CD4-positive, alpha-beta T cell treated with Interferon alpha-2 for 1 hour (primary cell): ENCODE data around the gene FLNB.

Experiments
- DNase-seq, 2 donors: peaks; one replicate each; pipeline ENCODE4 v3.0.0-alpha.2; 2020 to 2022

Gene FLNB

DNA sequence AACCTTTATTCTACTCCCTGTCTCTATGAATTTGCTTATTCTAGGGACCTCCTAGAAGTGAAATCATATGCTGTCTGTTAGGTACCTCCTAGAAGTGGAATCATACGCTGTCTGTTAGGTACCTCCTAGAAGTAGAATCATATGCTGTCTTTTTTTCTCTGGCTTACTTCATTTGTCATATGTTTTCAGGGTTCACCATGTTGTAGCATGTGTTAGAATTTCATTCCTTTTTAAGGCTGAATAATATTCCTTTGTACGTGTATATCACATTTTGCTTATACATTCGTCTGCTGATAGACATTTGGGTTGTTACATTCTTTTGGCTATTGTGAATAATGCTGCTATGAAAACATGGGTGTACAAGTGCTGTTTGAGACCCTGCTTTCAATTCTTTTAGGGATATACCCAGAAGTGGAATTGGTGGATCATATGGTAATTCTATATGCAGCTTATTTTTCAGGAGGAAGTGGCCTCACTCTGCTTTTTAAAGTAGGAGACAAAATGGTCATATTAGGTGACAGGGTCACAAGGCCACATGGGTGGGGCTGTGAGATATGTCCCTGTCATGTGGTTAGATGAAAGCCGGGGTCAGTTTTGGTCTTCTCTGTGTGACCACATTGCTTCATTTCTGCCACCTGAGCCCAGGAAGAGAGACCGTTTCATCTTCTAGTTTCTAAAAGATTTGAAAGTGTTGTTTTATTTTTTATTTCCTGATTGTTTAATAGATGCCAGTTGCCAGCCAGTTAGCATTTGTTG is 76.7 kb downstream of the FLNB start:
- DNase-seq, result no peak

DNA sequence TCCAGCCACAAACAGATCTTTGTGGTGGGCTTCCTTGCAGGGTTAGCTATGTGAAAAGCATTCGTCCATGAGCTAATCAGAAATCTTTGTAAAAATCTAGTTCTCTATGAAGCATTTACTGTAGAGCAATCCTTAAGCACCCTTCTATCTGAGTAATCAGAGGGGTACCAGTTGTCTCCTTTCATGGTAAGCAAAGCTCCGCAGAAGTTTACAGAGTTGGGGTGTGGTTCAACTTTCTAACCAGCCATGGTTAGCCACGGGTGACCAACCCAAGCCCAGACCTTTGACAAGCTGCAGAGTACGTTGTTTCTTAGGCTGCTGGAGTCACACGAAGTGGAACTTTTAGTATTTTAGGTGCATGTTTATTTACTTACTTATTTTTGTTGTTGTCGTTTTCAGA is 77.4 kb downstream of the FLNB start:
- no peak for DNase-seq

DNA sequence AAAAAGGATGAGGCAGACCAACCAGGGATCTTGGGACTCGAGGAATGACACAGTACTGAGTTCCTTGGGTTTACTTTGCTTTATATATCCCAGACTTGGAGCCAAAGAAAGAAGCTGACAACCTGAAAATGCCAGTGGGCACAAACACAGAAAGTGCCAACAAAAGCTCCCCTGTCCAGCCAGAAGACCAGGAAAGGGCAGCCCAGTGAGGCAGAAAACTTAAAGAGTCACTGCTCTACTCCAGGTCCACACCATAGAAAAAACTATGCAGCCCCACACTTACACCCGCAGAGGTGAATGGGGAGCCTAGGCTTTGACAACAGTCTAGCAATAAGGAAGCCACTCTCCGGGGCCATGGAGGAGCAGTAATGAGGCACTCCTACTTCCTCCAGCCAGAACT is 80.3 kb downstream of the FLNB start:
- DNase-seq, result no peak

DNA sequence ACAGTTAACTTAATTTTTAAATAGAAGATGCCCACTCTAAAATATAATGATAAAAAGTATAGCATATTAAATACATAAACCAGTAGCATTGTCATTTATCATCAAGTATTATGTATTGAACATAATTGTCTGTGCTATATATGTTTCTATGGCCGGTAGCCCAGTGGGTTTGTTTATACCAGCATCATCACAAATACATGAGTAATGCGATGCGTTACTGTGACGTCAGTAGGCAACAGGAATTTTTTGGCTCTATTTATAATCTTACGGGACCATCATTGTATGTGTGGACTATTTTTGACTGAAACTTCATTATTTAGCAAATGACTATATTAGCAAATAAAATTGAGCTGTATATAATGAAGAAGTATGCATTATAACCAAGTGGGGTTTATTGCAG is 82.1 kb downstream of the FLNB start:
- no peak for DNase-seq

DNA sequence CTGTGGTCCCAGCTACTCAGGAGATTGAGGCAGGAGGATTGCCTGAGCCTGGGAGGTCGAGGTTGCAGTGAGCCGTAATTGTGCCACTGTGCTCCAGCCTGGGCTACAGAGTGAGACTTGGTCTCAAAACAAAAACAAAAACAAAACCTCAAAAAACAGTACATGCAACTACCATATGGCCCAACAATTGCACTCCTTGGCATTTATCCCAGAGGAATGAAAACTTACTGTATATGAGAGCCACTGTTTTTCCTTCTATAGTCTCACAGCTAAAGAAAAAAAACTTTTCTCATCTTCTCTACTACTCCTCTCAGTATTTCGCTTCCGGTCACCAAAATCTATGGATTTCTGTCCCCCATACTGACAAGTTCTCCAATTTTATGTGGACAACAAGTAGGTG is 84.3 kb downstream of the FLNB start:
- no peak for DNase-seq

DNA sequence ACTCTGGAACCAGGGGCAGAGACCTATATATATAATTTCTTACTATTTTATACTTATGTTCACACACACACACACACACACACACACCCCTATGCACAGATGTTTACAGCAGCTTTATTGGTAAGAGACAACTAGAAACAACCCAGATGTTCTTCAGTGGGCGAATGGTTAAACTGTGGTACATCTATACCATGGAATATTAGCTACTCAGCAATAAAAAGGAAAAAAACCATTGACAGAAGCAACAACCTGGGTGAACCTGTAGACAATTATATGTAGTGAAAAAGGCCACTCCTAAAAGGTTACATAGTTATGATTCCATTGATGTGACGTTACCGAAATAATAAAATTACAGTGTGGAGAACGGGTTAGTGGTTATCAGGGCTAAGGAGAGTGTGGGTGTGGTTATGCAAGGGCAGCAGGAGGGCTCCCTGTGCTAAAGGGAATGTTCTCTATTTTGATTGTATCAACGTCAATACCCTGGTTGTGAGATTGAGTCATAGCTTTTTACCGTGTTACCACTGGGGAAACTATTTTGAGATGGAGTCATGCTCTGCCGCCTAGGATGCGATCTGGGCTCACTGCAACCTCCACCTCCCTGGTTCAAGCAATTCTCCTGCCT is 85.5 kb downstream of the FLNB start:
- no peak for DNase-seq

DNA sequence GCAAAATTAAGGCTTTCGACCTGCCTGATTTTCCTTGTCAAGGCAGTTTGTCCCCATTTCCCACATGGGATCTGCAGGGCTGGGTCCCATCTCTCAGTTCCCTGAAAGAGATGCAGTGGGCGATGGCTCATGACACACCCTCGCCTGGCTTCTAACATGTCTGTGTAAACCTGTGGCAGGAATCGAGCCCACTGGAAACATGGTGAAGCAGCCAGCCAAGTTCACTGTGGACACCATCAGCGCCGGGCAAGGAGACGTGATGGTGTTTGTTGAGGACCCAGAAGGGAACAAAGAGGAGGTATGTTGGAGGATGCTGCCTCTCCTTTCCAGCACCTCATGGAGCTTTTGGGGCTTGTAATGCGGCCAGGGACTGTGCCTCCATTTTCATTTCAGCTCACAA is 86.4 kb downstream of the FLNB start:
- DNase-seq, result no peak

DNA sequence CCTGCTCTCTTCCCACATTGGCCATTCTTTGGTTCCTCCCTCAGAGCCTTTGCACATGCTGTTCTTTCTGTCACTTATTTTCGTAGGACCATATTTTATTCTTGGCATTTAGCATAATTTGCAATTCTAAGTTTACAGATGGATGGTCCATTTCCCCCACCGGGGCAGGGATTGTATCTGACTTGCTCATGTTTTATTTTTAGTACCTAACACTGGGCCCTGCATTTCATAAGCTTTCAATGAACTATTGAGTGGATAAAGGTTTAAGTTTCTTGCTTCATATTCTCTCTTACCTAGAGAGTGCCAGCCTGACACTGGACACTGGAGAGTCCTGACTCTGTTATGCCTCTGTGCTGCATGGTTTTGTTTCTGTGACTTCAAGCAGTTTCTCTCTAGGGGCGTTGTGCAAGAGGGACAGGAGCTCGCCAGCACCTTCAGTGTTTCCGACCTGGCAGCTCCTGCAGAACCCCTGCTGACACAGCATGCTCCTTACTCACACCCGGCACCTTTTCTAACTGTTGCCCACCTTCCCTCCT is 87.4 kb downstream of the FLNB start:
- no peak for DNase-seq

DNA sequence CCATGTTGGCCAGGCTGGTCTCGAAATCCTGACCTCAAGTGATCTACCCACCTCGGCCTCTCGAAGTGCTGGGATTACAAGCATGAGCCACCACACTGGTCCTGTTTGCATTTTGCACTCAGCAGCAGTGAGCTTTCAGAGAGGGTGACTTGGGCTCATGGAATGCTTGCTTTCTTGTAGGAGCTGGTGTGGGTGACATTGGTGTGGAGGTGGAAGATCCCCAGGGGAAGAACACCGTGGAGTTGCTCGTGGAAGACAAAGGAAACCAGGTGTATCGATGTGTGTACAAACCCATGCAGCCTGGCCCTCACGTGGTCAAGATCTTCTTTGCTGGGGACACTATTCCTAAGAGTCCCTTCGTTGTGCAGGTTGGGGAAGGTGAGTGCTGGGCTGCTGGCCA is 90.3 kb downstream of the FLNB start:
- no peak for DNase-seq

DNA sequence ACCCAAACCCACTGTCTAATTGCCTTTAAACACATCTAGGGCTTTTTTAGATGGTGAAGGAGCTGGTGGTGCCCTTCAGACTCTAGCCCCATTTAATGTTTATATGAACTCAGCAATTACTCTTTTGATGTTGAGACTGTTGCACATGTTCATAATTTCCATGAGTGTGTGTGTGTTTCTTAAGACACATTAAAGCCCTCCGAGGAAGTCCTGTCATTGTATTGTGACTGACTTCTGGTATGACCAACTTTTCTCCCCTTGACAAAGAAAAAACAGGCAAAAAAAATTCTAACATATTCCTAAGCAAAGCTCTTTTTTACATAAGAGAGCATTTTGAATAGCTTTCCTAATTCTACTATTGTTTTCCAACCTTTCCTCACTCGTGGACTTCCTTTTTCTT is 91.6 kb downstream of the FLNB start:
- DNase-seq, result no peak

DNA sequence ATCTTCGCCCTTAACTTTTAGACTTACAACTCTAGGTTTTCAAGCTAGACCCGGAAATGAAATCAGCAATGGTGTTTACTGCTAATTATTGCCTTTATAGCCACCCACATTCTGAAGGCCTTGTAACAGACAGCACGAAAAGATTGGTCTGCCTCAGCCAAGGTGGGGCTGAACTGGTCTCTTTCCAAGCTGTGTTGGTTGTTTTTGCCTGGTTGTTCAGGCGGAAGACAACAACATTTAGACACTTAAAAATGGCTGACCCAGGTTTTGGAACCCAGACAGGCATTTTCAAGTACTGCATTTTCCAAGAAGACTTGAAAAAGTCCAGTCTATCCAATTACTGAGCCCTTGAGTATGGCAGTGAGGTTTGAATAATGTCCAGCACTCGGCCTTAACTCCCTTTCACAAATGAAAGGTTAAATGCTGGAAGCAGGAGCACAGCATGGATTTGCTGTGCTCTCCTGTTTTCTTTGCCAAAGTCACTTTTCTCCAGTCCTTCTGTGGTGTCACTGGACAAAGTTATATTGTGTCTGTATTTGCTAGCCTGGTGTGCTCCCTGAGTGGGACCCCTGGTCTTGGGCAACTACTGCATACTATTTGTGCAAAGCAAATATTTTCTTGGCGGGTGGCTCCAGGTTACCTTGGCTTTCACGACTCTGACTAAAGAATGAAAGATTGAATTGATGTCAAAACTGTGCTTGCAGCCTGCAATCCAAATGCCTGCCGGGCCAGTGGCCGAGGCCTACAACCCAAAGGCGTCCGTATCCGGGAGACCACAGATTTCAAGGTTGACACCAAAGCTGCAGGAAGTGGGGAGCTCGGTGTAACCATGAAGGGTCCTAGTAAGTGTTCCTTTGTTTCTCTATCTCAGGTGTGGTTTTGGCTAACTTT is 93.5 kb downstream of the FLNB start:
- no peak for DNase-seq

DNA sequence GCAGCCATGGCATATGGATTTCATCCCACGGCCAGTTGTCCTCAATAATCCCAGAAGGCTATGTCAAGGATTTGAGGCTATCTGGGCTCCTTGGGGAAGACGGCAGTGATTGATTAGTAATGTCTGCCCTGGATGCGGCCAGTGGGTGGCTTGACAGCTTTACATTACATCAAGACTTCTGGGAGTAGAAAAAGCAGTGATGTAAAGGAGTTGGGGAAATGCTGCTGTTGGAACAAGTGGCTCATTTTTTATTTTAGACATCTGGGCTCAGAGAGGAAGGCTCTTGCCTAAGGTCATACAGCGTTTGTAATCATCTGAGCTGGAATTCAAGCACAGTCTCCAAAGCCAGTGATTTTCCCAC is 94.1 kb downstream of the FLNB start:
- no peak for DNase-seq

DNA sequence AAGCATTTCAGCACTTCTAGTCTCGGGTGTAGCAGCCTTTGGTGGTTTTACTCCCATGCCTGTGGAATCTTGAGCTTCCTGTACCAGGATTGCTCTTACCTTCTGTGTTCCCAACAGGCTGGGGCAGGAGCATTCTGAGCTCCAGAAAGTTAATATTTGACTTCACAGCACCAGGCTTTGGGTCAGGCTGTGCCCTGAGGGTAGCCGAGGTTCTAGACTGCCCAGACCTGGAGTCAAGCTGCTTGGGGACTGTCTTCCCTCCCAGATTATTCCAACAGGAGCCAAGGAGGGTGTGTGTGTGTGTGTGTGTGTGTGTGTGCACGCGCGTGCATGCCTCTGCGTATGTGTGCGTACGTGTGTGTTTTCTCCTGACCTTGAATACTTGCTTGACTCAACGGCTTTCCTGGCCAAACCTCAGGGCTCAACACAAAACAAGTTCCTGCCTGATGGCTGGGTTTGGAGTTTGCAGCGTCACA is 94.8 kb downstream of the FLNB start:
- DNase-seq, result no peak

DNA sequence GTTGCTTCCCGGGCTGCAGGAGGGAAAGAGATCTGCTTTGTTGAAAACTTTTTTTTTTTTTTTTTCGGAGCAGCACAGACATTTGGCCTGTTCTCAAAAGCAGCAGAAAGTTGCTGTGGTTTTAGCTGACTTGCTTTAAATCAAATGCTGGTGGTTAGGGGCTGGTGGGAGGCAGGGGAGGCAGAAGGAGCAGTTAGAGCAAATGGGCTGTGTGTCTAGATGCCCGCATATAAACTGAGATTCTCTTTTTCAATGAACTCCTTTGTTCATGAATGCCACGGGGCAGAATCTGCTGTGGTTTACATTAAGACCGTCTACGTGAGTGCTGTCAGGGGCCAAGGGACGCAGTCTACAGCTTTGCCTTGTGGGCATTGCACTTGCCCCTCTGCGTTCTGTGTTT is 95.9 kb downstream of the FLNB start:
- no peak for DNase-seq

DNA sequence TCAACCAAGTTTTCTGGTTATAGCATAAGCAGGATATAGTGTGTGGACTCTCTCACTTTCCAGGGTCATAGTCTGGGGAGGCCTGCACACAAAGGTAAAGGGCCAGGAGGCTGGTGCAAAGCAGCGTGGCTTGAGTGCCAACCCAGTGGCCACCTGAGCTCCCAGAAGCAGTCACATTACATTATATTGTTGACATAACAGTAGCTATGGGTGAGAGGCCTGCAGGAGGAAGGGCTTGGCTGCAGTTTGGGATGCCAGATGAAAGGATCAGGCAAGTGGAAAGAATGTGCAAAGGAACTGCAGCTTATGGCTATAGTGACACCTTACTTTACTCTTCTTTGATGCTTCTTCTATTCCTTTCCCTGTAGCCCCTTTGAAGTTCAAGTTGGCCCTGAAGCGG is 96.5 kb downstream of the FLNB start:
- no peak for DNase-seq

DNA sequence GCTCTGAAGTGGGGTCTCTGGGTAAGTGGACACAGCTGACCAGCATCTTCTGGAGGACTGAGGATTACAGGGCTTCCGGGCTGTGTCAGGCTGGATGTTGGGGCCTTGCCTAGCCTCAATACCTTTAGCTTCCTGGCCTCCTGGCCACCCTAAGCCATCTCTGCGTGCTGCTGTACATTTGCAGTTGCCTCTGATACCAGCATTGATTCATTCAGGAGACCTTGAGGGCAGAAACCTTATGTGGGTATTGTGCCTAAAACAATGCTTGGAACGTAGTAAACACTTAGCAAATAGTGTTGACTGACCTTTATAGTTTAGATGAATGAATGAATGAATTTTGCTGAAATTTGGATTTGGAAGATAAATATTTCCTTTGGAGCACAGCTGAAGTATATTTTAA is 97.0 kb downstream of the FLNB start:
- DNase-seq, result no peak

DNA sequence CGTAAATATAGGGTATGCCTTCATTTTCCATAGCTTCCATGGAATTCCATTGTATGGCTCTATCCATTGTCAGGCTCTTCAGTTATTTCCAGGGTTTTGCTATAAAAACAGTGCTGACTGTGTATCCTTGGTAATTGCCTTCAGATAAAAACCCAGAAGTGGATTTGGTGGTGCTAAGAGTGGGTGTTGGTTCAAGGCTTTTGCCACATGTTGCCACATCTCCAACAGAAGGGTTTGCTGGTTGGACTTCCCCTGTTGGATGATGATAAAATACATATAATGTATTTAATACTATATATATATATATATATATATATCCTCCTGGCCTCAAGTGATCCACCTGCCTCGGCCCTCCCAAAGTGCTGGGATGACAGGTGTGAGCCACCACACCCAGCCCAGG is 97.8 kb downstream of the FLNB start:
- no peak for DNase-seq

DNA sequence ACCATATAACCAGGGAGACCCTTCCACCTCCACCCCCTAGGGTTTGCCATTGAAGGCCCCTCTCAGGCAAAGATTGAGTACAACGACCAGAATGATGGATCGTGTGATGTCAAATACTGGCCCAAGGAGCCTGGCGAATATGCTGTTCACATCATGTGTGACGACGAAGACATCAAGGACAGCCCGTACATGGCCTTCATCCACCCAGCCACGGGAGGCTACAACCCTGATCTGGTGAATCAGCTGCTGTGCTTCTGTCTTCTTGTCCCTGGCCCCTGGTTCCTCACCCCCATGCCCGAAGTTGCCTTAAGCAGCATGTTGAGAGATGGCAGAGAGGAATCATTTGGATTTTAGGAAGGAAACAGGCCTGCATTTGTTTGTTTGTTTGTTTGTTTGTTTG is 98.4 kb downstream of the FLNB start:
- no peak for DNase-seq

DNA sequence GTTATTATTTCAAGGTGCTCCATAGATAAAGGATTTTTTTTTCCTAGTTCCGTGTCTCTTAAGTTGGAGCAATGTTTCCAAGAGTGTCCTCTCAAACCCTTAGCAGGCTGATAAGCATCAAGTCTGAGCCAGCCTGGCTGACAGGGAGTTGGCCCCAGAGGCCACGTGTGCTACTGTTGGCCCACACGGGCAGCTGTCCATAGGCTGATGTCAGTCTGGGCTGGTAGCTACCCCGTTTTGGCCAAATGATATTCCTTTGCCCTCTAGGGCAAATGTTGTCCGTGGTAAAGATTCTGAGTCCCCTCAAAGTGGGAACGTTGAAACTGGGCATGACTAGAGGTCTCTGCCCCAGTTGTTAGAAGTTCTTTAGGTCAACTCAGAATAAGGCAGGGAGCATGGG is 99.4 kb downstream of the FLNB start:
- no peak for DNase-seq

DNA sequence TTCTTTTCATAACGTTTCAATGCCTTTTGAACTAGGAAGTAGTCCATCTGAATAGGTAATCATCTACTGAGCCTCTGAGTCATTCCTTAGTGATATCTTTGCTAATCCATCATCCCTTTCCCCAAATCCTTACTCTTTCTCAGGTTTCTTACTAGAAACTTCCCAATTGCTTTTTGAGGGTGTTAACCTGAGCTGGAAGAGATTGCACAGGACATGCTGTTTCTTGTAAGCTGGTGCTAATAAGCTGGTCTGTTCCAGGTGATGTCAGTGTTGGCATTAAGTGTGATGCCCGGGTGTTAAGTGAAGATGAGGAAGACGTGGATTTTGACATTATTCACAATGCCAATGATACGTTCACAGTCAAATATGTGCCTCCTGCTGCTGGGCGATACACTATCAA is 101.5 kb downstream of the FLNB start:
- no peak for DNase-seq

DNA sequence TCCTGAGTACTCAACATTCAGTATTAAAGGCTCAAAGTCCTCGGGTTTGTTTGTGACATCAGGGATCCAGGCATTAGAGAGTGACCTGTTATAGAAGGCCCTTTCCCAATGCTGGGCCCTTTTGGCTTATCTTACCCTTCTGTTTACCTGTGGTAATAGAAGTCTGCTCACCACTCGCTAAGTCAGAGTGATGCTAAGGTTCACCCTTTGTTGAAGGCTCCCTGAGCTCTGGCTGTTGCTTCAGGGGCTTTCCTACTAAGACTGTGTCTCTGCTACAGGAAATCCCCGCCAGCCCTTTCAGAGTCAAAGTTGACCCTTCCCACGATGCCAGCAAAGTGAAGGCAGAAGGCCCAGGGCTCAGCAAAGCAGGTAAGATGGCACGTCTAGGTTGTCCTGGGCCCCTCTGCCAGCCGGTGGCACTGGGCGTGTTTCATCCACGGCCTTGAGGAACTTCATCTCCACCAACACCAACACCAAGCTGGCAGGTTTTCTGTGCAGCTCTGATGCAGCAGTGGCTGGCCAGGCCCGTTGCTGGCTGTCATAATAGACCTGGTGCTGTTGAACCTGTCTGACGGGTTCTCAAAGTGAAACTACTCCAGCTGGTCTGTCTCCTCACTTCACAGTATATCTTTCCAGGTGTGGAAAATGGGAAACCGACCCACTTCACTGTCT is 103.4 kb downstream of the FLNB start:
- peak in 1 of 2 donors; percentile 14 for DNase-seq

DNA sequence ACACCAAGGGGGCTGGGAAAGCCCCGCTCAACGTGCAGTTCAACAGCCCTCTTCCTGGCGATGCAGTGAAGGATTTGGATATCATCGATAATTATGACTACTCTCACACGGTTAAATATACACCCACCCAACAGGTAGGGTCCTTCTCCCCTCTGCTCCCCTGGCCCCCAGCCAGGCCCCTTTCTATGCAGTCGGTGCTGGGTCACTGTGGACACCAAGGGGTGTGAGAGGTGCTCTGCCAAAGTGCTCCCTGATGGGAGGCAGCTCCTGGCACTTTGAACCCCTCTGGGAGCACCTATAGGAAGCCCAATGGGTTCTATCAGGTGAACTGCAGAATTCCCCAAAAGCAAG is 103.9 kb downstream of the FLNB start:
- no peak for DNase-seq

DNA sequence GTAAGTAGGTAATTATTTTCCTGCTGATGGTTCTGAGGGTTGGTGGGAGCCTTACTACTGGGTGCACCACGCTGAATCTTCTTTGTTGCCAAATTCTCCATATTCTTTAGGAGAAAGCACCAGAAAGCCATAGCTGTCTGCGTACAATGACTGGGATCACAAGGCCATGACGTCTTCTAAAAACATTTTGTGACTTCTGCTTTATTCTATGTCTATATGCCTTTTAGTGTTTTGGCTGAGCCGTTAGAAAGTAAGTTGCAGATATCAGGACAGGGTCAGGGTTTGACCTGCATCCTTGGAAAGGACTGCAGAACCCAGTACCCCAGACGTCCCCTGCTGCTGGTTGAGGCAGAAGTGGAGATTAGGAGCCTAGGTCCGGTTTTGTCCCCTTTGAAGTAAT is 107.0 kb downstream of the FLNB start:
- DNase-seq, result no peak
